Tibial nerve (tissue), 4 donors: ENCODE results near the gene ANP32E. TPM values are rescaled to one million over a fixed set of nuclear protein-coding genes. Genes with fewer than 3 reads are reported as not detected.
"Not testable (repeated sequence)": the region's sequence is repeated elsewhere in the genome, so short reads cannot be mapped to it uniquely, and the experiment has no call there.

Experiments used
- DNase-seq, 2 donors: peaks; one replicate each; pipeline ENCODE4 v3.0.0-alpha.2; 2019; ENCODE audit warnings: low spot score in 2 of 2
- H3K27ac ChIP-seq, 4 donors: fragments of 200-600 bp; sonication (generic) in 3 of 4; one replicate each; pipeline ENCODE4 v1.5.1; 2017 to 2019; ENCODE audit warnings: mild to moderate bottlenecking in 1 of 4
- H3K27me3 ChIP-seq, 2 donors: fragments of 200-600 bp; sonication (generic) in 1 of 2; one replicate each; pipeline versions ENCODE4 v1.5.1 to v1.6.0; 2017 to 2019
- H3K36me3 ChIP-seq, 3 donors: fragments of 200-600 bp; sonication (generic); one replicate each; pipeline ENCODE4 v1.5.1; 2018 to 2019
- H3K4me1 ChIP-seq, 4 donors: fragments of 200-600 bp; sonication (generic) in 3 of 4; one replicate each; pipeline ENCODE4 v1.5.1; 2017 to 2019
- H3K4me3 ChIP-seq, 4 donors: fragments of 200-600 bp; sonication (generic) in 3 of 4; one replicate each; pipeline ENCODE4 v1.5.1; 2017 to 2019; ENCODE audit warnings: mild to moderate bottlenecking in 1 of 4, moderate library complexity in 1 of 4
- H3K9me3 ChIP-seq, 4 donors: fragments of 200-600 bp; sonication (generic) in 3 of 4; one replicate each; pipeline ENCODE4 v1.5.1; 2017 to 2019
- CTCF ChIP-seq, 5 experiments: fragments of 200-600 bp in 3 of 5; fragments of 450-650 bp in 2 of 5; sonication (generic) in 3 of 5; IDR thresholded peaks; one replicate each; pipeline ENCODE4 v1.5.1; 2016 to 2019; ENCODE audit warnings: antibody characterized with exemption in 5 of 5, mild to moderate bottlenecking in 3 of 5, moderate library complexity in 2 of 5
- EP300 ChIP-seq, 2 donors: sonication (generic); formaldehyde crosslinking; IDR thresholded peaks; one replicate each; pipeline ENCODE4 v1.6.1; 2017; ENCODE audit warnings: antibody characterized with exemption in 2 of 2, mild to moderate bottlenecking in 1 of 2
- POLR2A ChIP-seq, 2 donors: fragments of 450-650 bp; IDR thresholded peaks; one replicate each; pipeline ENCODE4 v1.6.1; 2017; ENCODE audit warnings: antibody characterized with exemption in 2 of 2, mild to moderate bottlenecking in 2 of 2, moderate library complexity in 2 of 2
- WGBS, 2 donors: methylation state at CpG; one replicate each; pipeline ENCODE4 v1.1.5; 2018; 5-methylcytosine and 5-hydroxymethylcytosine counted together
- total RNA-seq, 4 donors: library from RNA; depleted of rRNA; stranded (reverse); fragments of >200 nt; gene quantifications; one replicate each; pipeline ENCODE4 v1.1.0, GENCODE V29; 2016

ANP32E gene
- total RNA-seq, 4 donors from 2014 or later, result 17.7 to 29.9 (median 23.7) TPM

GRCh38 chr1:150256198-150256553 lies 20.3 kb upstream of the ANP32E start:
- TF ChIP-seq POLR2A (IDR thresholded peaks at IDR 0.05) (no peak), CTCF (IDR thresholded peaks at IDR 0.05) (no peak), EP300 (IDR thresholded peaks at IDR 0.05) (no peak)
- H3K9me3 ChIP-seq, result no peaks in the 10 kb centered on the region
- 0 to 2% methylated on average over 1 of the region's 1 CpG for WGBS, 2 donors
- peaks cover 0 to 40% (median 19%) of the 10 kb centered on the region in 4 donors for H3K4me1 ChIP-seq
- H3K27ac ChIP-seq, result peak overlapping the region in 3 of 4 donors; percentile 47 to 76 (median 76)
- no peak for DNase-seq
- H3K4me3 ChIP-seq, result peak overlapping the region in 1 of 4 donors; percentile 23
- H3K27me3 ChIP-seq, result peaks cover 0 to 13% of the 10 kb centered on the region in 2 donors
- no peaks in the 10 kb centered on the region for H3K36me3 ChIP-seq

GRCh38 chr1:150249936-150250335 lies 14.0 kb upstream of the ANP32E start:
- TF ChIP-seq CTCF (IDR thresholded peaks at IDR 0.05) (no peak), POLR2A (IDR thresholded peaks at IDR 0.05) (no peak)
- Histone ChIP-seq H3K9me3 (no peaks in the 10 kb centered on the region), H3K27ac (no peak overlapping the region), H3K4me3 (no peak overlapping the region), H3K27me3 (no peaks in the 10 kb centered on the region), H3K36me3 (no peaks in the 10 kb centered on the region), H3K4me1 (no peaks in the 10 kb centered on the region)
- 79 to 80% methylated on average over 2 of the region's 2 CpGs for WGBS, 2 donors
- no peak for DNase-seq

GRCh38 chr1:150243003-150243402 lies 7.1 kb upstream of the ANP32E start:
- no peak for DNase-seq
- no peaks in the 10 kb centered on the region for H3K9me3 ChIP-seq
- H3K4me3 ChIP-seq, result no peak overlapping the region
- no peak for TF ChIP-seq POLR2A (IDR thresholded peaks at IDR 0.05)
- no peak for TF ChIP-seq CTCF (IDR thresholded peaks at IDR 0.05)
- no peaks in the 10 kb centered on the region for H3K36me3 ChIP-seq
- 91 to 97% methylated on average over 3 of the region's 3 CpGs for WGBS, 2 donors
- H3K4me1 ChIP-seq, result no peaks in the 10 kb centered on the region
- H3K27me3 ChIP-seq, result no peaks in the 10 kb centered on the region
- no peak overlapping the region for H3K27ac ChIP-seq

GRCh38 chr1:150237746-150238145 lies 1.8 kb upstream of the ANP32E start:
- no peak for DNase-seq
- TF ChIP-seq EP300 (IDR thresholded peaks at IDR 0.05), result no peak
- no peak for TF ChIP-seq POLR2A (IDR thresholded peaks at IDR 0.05)
- TF ChIP-seq CTCF (IDR thresholded peaks at IDR 0.05), result no peak
- no peaks in the 10 kb centered on the region for H3K36me3 ChIP-seq

GRCh38 chr1:150237176-150237575 lies 1.3 kb upstream of the ANP32E start:
- not testable (repeated sequence) for DNase-seq, H3K4me3 ChIP-seq

More at GRCh38 chr1:150237746-150238145, 1.8 kb upstream of the ANP32E start:
- Histone ChIP-seq H3K27ac (no peak overlapping the region), H3K4me1 (peaks cover 0 to 20% (median 10%) of the 10 kb centered on the region in 4 donors), H3K4me3 (no peak overlapping the region), H3K27me3 (no peaks in the 10 kb centered on the region), H3K9me3 (no peaks in the 10 kb centered on the region)
- 95 to 97% methylated on average over 21 of the region's 21 CpGs for WGBS, 2 donors

GRCh38 chr1:150236614-150237100 lies 745 bp upstream of the ANP32E start:
- no peak for TF ChIP-seq EP300 (IDR thresholded peaks at IDR 0.05)
- H3K9me3 ChIP-seq, result no peaks in the 10 kb centered on the region
- peak overlapping the region; percentile 8 to 100 (median 98) for H3K27ac ChIP-seq
- peak overlapping the region; percentile 62 to 100 (median 83) for H3K4me3 ChIP-seq
- 30% methylated on average over 10 of the region's 10 CpGs for WGBS, 2 donors
- DNase-seq, result no peak
- peaks cover 0 to 20% (median 10%) of the 10 kb centered on the region in 4 donors for H3K4me1 ChIP-seq
- H3K27me3 ChIP-seq, result no peaks in the 10 kb centered on the region
- no peaks in the 10 kb centered on the region for H3K36me3 ChIP-seq

More at GRCh38 chr1:150237176-150237575, 1.3 kb upstream of the ANP32E start:
- H3K9me3 ChIP-seq, H3K36me3 ChIP-seq, H3K27me3 ChIP-seq, H3K27ac ChIP-seq: not testable (repeated sequence)
- H3K4me1 ChIP-seq, result peaks cover 0 to 20% (median 10%) of the 10 kb centered on the region in 4 donors
- 86 to 93% methylated on average over 13 of the region's 13 CpGs for WGBS, 2 donors
